Activated naive CD4-positive, alpha-beta T cell (primary cell): ENCODE measurements around the gene SERPINB1.

Experiments
- DNase-seq, 4 experiments: peaks; one replicate each; lab custom pipeline; 2025; lab: John Stamatoyannopoulos, UW

Gene SERPINB1

DNA sequence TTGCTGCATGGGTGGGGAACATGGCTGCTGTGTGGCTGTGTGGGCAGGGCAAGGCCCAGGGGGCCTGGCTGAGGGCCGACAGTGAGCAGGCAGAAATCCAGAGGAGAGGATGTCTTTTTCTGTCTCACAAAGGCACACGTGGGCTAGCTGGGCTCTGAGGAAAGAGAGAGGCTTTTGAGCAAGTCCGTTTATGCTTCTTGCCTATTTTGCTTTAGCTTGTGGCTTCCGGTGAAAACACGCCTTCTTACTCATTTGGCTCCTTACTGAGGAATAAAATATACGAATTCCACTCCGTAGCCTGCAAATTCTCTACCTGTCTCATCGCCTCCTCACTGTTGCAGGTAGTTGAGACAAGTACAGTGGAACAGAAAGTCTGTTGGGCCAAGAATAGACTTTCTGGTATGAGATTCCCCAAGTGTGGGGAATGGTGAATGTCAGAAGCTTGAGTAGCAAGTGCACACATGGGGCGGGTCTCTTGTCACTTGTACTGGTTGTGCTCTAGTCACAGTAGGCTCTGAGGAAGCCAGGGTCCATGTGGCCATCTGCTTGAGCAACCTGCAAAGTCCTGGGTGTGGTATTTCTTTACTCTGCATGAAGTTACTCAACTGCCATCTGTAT, 48.0 kb downstream of the SERPINB1 start:
- DNase-seq: no peak

DNA sequence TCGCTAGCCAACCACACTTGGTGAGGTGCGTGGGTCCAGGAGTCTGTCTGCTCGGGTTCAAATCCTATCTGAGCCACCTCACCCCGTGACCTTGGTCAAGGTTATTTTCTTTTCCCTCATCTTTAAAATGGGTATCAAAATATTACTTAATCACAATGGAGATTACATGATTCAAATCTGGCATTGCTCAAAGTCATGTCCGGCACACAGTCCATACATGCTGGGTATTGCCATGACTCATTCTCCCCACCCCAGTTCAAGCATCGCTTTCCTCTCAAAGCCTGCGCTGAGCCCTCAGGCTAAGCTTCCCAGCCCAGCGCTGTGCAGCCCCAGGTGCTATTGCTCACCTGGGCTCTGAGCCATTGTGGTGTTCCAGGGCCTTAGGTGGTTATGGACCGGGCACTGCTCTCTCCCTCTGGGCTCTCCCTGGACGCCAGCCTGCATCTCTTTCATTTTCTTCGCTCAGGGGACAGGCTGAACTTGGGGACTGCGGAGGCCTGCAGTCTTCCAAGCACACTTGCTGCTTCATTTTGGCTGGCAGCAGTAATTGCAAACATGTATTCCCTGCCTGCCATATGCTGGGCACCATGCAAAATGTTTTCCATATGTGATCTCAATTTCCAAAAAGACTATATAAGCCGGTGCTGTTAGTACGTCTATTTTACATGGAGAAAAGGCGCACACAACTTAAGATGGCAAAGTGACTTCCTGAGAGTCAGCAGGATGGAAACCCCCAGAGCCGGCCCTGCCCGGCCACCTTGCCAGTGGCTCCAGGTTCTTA, 49.1 kb downstream of the SERPINB1 start:
- DNase-seq: no peak

DNA sequence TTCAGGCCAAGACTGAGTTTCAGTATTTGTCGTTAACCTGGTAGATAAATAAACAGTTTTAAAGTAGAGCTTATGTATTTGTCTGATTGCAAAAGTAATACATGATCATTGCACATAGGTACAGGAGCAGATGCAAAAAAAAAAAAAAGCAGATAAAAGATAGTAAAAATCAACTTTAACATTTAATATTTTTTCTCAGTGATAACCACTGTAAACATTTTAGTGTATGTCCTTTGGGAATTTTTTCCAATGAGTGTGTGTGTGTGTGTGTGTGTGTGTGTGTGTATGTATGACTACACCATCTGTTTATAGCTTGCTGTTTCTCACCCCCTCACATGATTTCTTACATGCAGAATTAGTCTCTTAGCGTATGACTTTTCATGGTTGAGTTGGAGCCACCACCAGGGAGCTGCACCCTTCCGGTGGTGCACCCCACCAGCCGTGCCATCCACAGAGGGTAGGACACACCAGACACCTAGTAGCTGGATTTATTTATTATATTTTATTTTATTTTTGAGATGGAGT, 50.2 kb downstream of the SERPINB1 start:
- no peak for DNase-seq

DNA sequence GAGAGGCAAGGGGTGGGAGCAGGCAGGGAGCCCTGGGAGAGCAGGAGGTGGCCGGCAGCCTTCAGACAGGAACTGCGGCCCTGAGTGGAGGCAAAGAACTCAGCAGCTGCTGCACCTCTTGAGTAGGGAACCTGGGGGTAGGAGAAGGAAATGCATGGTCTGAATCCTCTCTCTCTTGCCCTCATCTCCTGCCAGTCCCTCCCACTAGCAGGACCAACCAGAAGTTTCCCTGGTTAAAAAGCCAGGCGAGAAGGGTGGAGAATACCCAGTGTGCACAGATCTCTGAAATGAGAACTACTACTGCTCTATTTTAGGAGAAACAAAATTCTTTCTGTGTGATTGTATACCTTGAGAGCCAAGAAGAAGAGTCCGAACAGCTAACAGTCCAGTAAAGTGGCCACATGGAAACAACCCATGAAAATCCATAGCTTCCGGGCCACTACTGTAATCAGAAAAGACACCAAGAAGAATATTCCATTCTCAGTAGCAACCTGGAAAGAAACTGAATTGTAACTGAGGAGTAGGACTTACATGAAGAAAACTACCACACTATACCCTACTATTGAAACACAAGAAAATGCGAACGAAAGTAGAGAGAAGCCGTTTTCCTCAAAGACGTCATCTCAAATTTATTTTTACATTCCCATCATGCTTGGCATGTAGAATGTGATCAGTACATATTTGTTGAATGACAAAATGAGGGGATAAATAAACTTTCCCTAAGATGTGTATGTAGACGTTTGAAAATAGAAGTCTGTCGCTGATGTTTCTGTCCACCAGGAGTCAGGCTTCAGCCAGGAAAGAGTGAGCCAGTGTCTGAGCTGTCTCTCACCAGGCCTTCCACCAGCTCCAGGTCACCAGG, 50.8 kb downstream of the SERPINB1 start:
- peak in 2 of 4 experiments; percentile 8 to 15 for DNase-seq

DNA sequence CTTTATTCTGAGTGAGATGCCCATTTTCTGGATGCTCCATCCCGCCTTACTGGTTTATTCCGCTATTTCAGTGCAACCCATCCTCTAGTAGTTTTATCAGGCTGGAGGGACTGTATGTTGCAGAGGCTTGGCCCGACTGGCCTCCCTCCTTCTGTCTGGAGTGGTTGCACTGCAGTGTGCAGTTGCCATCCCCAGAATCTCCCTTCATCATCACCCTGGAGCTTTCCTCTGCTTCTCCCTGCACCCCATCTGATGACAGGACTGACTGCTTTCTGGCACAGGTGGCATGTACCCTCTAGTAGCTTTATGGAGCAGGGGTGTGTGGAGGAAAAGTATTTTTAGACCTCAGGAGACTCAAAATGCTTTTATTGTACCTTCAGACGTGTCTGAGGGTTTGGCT, 55.4 kb downstream of the SERPINB1 start:
- no peak for DNase-seq

DNA sequence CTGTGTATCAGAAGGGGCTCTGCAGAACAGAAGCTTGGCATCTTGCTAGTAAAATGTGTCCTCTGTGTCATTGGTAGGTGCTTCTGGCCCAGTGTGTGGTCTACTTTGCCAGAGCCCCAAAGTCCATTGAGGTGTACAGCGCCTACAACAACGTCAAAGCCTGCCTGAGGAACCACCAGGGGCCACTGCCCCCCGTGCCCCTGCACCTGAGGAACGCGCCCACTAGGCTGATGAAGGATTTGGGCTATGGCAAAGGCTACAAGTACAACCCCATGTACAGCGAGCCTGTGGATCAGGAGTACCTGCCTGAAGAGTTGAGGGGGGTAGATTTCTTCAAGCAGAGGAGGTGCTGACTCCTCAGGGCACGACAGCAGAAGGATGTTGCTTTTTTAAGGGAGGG, 56.7 kb downstream of the SERPINB1 start:
- DNase-seq: no peak

DNA sequence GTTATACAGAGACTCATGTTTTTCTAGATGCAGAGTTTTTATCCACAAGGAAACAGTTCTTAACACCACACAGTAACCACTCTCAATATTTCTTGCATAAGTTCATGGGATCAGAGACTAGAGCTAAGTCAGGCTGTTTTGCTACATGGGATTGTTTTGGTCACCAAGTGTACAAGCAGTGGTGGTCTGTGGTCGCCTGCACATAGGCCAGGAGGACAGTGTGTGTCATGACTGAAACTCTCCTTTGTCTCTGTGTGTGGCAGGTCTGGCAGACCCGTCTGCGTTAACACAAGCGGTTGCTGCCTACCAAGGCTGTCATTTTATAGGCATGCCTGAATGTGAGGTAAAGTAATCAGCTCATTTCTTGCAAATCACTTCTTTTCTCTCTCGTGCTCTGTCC, 57.6 kb downstream of the SERPINB1 start:
- DNase-seq: no peak

DNA sequence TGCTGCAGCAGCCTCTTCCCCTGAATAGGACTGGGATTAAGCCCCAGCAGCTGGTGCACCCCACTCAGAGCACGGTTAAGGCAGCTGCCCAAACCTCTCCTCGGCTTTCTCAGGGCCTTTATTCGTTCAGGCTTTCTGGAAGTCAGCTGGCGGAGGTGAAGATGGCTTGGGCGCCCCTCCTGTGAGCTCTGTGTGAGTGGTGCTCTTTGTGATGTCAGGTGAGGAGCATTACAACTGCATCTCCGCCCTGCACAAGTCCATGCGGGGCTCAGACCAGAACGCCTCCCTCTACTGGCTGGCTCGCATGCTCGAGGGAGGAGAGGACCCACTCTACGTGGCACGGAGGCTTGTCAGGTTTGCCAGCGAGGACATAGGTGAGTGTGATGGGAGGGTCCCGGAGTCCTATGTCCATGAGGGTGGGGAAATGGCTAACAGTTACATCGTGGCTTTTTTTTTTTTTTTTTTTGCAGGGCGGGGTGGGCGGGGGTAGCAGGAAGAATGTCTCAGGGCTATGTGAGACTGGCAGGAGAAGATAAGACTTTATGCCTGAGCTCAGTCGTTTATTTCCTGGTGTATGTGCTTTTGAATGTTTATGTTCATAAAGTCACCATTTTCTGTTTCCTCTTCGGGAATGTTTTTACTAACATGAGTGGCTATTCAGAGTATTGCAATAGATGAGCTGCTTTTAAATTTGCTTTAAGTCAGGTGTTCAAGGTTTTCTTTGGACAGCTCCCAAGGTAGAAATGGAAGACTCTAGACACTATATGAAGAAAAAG, 58.3 kb downstream of the SERPINB1 start:
- no peak for DNase-seq

DNA sequence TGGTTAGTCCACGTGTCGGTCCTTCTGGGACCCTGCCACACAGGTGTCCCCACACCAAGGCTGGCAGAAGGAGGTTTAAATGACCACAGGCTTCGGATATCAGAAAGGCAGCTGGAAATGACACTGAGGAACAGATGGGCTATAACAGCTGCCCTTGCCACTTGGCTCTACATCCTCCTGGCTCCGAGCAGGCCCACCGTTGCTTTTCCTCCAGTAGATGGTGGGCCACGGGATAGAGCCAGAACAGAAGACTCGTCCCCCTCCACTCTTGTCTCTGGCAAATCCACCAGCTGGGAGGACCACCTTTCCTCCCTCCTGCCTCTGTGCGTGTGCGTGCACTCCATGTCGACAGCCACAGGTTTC, 58.9 kb downstream of the SERPINB1 start:
- no peak for DNase-seq

DNA sequence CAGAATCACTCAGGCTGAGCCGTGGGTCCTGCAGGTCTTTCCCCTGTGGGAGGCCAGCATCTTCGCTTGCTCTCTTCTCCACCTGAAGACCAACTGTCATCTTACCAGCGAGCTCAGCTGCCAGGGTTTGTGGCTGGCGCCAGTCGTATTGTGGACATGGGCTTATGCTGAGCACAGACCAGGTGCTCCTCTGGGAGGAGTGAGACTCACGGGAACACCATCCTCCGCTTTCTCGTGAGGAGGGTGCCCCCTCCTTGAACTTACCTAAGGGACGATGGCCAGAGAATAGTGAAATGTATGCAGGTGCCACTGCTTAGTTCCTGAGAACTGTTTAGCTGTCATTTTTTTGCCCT, 59.3 kb downstream of the SERPINB1 start:
- DNase-seq: no peak
